ENCODE measurements around the gene VWA1.
"Not testable (repeated sequence)": the region's sequence is repeated elsewhere in the genome, so short reads cannot be mapped to it uniquely, and the experiment has no call there.

The VWA1 gene

GRCh38 chr1:1442069-1442770 is 6.7 kb downstream of the VWA1 start:
- Histone ChIP-seq H2BK120ac (ENCODE audit: low read depth, low read length) (no peak overlapping the region), H3K79me2 (ENCODE audit: control insufficient read depth, insufficient read depth, low read length) (peaks cover 5% of the 10 kb centered on the region), H2BK5ac (ENCODE audit: low read length) (no peak overlapping the region), H3K18ac (ENCODE audit: low read length) (no peak overlapping the region), H2AK5ac (ENCODE audit: low read length) (no peak overlapping the region), H3K56ac (ENCODE audit: low read length) (no peak overlapping the region), H4K8ac (ENCODE audit: low read depth, low read length) (no peak overlapping the region), H3K4me1 (ENCODE audit: control insufficient read depth, low read depth, low read length) (no peaks in the 10 kb centered on the region), H3K36me3 (ENCODE audit: control insufficient read depth, insufficient read depth, low read length) (no peaks in the 10 kb centered on the region), H3K4ac (ENCODE audit: low read depth, low read length) (no peak overlapping the region), H4K5ac (ENCODE audit: low read length) (no peak overlapping the region), H3K4me2 (ENCODE audit: low read length) (no peak overlapping the region), H2BK15ac (replicated peaks; ENCODE audit: low read depth) (no peak overlapping the region), H3K27ac (ENCODE audit: low read depth, low read length) (no peak overlapping the region), H3K27me3 (ENCODE audit: insufficient read depth, low read length, poor library complexity) (no peaks in the 10 kb centered on the region), H3K4me3 (ENCODE audit: low read length) (no peak overlapping the region), H3K23ac (ENCODE audit: low read length) (no peak overlapping the region), H3K79me1 (ENCODE audit: low read length) (no peaks in the 10 kb centered on the region), H3K9ac (ENCODE audit: low read length) (no peak overlapping the region)
- no peak for DNase-seq
- no CpG with 5 or more reads among the region's 32 CpGs for WGBS (ENCODE audit: extremely low coverage, insufficient coverage, low lambda C conversion rate)

DNA sequence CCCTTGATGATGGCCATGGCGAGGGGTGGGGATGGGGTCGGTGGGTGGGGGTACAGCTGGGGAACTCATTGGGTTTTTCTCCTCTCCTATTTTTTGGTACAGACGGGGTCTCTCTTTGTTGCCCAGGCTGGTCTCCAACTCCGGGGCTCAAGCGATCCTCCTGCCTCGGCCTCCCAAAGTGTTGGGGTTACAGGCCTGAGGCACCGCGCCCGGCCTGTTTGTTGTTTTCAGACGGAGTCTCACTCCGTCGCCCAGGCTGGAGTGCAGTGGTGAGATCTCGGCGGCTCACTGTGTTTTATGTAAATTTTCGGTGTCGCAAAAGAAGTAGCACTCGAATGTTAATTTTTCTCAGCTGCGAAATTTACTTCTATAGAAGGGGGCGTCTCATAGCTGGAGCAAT is 11.1 kb downstream of the VWA1 start:
- not testable (repeated sequence) for H3K4me1 ChIP-seq (ENCODE audit: control insufficient read depth, low read depth, low read length); H2BK5ac ChIP-seq (ENCODE audit: low read length); H3K79me1 ChIP-seq (ENCODE audit: low read length); H3K18ac ChIP-seq (ENCODE audit: low read length); H3K4me3 ChIP-seq (ENCODE audit: low read length); H3K79me2 ChIP-seq (ENCODE audit: control insufficient read depth, insufficient read depth, low read length); DNase-seq; H3K4ac ChIP-seq (ENCODE audit: low read depth, low read length); H2AK5ac ChIP-seq (ENCODE audit: low read length); H3K56ac ChIP-seq (ENCODE audit: low read length); H4K5ac ChIP-seq (ENCODE audit: low read length); H3K36me3 ChIP-seq (ENCODE audit: control insufficient read depth, insufficient read depth, low read length); H3K4me2 ChIP-seq (ENCODE audit: low read length); H4K8ac ChIP-seq (ENCODE audit: low read depth, low read length); H2BK15ac ChIP-seq (replicated peaks; ENCODE audit: low read depth); H3K23ac ChIP-seq (ENCODE audit: low read length); H3K9ac ChIP-seq (ENCODE audit: low read length); H2BK120ac ChIP-seq (ENCODE audit: low read depth, low read length); H3K27me3 ChIP-seq (ENCODE audit: insufficient read depth, low read length, poor library complexity); H3K27ac ChIP-seq (ENCODE audit: low read depth, low read length)
- WGBS (ENCODE audit: extremely low coverage, insufficient coverage, low lambda C conversion rate) = no CpG with 5 or more reads among the region's 19 CpGs

- Histone ChIP-seq H3K9ac (ENCODE audit: low read length) (no peak within 1 kb of the TSS), H4K8ac (ENCODE audit: low read depth, low read length) (no peak within 1 kb of the TSS), H3K79me1 (ENCODE audit: low read length) (no peaks in the 10 kb centered on the region), H4K5ac (ENCODE audit: low read length) (no peak within 1 kb of the TSS), H3K27me3 (ENCODE audit: insufficient read depth, low read length, poor library complexity) (no peaks in the 10 kb centered on the region), H2BK5ac (ENCODE audit: low read length) (no peak within 1 kb of the TSS), H3K4me3 (ENCODE audit: low read length) (no peak within 1 kb of the TSS), H3K18ac (ENCODE audit: low read length) (no peak within 1 kb of the TSS), H3K27ac (ENCODE audit: low read depth, low read length) (no peak within 1 kb of the TSS), H2AK5ac (ENCODE audit: low read length) (no peak within 1 kb of the TSS), H3K4ac (ENCODE audit: low read depth, low read length) (no peak within 1 kb of the TSS), H3K56ac (ENCODE audit: low read length) (no peak within 1 kb of the TSS), H3K23ac (ENCODE audit: low read length) (no peak within 1 kb of the TSS), H3K4me1 (ENCODE audit: control insufficient read depth, low read depth, low read length) (no peaks in the 10 kb centered on the region), H3K4me2 (ENCODE audit: low read length) (no peak within 1 kb of the TSS), H3K36me3 (ENCODE audit: control insufficient read depth, insufficient read depth, low read length) (no peaks in the 10 kb centered on the region), H3K79me2 (ENCODE audit: control insufficient read depth, insufficient read depth, low read length) (no peaks in the 10 kb centered on the region), H2BK15ac (replicated peaks; ENCODE audit: low read depth) (no peak within 1 kb of the TSS), H2BK120ac (ENCODE audit: low read depth, low read length) (no peak within 1 kb of the TSS)
- DNase-seq = no peak
- no CpG with 5 or more reads among the region's 6 CpGs for WGBS (ENCODE audit: extremely low coverage, insufficient coverage, low lambda C conversion rate)
Observed at GRCh38 chr1:1449099-1449739, 13.7 kb downstream of the VWA1 start, which contains the start of gene ATAD3C. Gene ATAD3C, plus strand, starts transcription at chr1:1449689. Its CDS starts 995 bp downstream, at chr1:1450684.

GRCh38 chr1:1450616-1451015 is 15.1 kb downstream of the VWA1 start:
- not testable (repeated sequence) for H2BK15ac ChIP-seq (replicated peaks; ENCODE audit: low read depth); H2AK5ac ChIP-seq (ENCODE audit: low read length); H4K5ac ChIP-seq (ENCODE audit: low read length); H3K23ac ChIP-seq (ENCODE audit: low read length); H3K36me3 ChIP-seq (ENCODE audit: control insufficient read depth, insufficient read depth, low read length); H3K4me2 ChIP-seq (ENCODE audit: low read length); H3K18ac ChIP-seq (ENCODE audit: low read length); H3K4ac ChIP-seq (ENCODE audit: low read depth, low read length); H3K79me1 ChIP-seq (ENCODE audit: low read length); H3K4me1 ChIP-seq (ENCODE audit: control insufficient read depth, low read depth, low read length); H3K4me3 ChIP-seq (ENCODE audit: low read length); H3K9ac ChIP-seq (ENCODE audit: low read length); H3K79me2 ChIP-seq (ENCODE audit: control insufficient read depth, insufficient read depth, low read length); H4K8ac ChIP-seq (ENCODE audit: low read depth, low read length); H3K27ac ChIP-seq (ENCODE audit: low read depth, low read length); H3K27me3 ChIP-seq (ENCODE audit: insufficient read depth, low read length, poor library complexity); DNase-seq; H2BK5ac ChIP-seq (ENCODE audit: low read length); H2BK120ac ChIP-seq (ENCODE audit: low read depth, low read length); H3K56ac ChIP-seq (ENCODE audit: low read length)
- WGBS (ENCODE audit: extremely low coverage, insufficient coverage, low lambda C conversion rate) = no CpG with 5 or more reads among the region's 22 CpGs

DNA sequence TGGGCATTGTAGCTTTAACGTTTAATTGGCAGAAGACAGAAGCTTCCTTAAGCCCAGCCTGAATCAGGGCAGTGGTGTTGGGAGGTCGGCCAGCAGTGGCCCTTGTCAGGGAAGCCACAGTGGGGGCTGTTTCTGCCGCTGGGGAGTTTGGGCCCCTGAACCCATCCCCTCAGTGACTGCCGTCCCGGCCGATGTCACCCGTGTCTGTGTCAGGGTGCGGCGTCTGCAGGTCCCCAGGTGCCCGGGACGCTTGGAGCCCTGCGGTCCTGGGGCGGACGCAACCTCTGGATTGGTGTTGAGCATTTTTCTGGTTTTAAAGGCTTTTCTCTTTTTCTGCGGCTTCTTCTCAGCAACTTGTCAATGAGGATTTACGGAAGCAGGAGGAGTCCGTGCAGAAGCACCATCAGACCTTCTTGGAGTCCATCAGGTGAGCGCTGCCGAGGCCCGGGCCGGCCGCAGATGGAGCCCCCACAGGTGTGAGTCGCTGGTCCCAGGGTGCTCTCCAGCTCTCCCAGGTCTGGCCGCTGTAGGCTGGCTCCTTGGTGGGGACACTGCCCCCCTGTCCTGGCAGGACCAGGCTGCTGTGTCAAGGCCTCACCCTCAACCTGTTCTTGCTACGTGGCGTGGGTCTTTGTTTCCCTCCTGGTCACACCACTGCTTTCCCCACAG is 16.3 kb downstream of the VWA1 start:
- no peak overlapping the region for H3K18ac ChIP-seq (ENCODE audit: low read length)

More for the DNA sequence above, 16.3 kb downstream of the VWA1 start:
- no peak overlapping the region for H3K27ac ChIP-seq (ENCODE audit: low read depth, low read length)
- H3K79me2 ChIP-seq (ENCODE audit: control insufficient read depth, insufficient read depth, low read length) = no peaks in the 10 kb centered on the region
- H2AK5ac ChIP-seq (ENCODE audit: low read length) = no peak overlapping the region
- no peak overlapping the region for H2BK120ac ChIP-seq (ENCODE audit: low read depth, low read length)
- WGBS (ENCODE audit: extremely low coverage, insufficient coverage, low lambda C conversion rate) = no CpG with 5 or more reads among the region's 26 CpGs
- H3K23ac ChIP-seq (ENCODE audit: low read length) = no peak overlapping the region
- no peaks in the 10 kb centered on the region for H3K27me3 ChIP-seq (ENCODE audit: insufficient read depth, low read length, poor library complexity)
- no peak for DNase-seq
- H3K4me2 ChIP-seq (ENCODE audit: low read length) = no peak overlapping the region
- H2BK5ac ChIP-seq (ENCODE audit: low read length) = no peak overlapping the region
- no peak overlapping the region for H4K8ac ChIP-seq (ENCODE audit: low read depth, low read length)
- H3K4ac ChIP-seq (ENCODE audit: low read depth, low read length) = no peak overlapping the region
- no peak overlapping the region for H2BK15ac ChIP-seq (replicated peaks; ENCODE audit: low read depth)
- H3K4me1 ChIP-seq (ENCODE audit: control insufficient read depth, low read depth, low read length) = no peaks in the 10 kb centered on the region
- no peak overlapping the region for H3K9ac ChIP-seq (ENCODE audit: low read length)
- H3K4me3 ChIP-seq (ENCODE audit: low read length) = no peak overlapping the region
- no peaks in the 10 kb centered on the region for H3K36me3 ChIP-seq (ENCODE audit: control insufficient read depth, insufficient read depth, low read length)
- no peak overlapping the region for H4K5ac ChIP-seq (ENCODE audit: low read length)
- H3K56ac ChIP-seq (ENCODE audit: low read length) = no peak overlapping the region
- no peaks in the 10 kb centered on the region for H3K79me1 ChIP-seq (ENCODE audit: low read length)
